A673 (cell line): ENCODE measurements around the gene FOXF1. TPM values are rescaled to one million over a fixed set of nuclear protein-coding genes. Genes with fewer than 3 reads are reported as not detected.

Source experiments
- BruUV-seq: library from RNA; stranded (reverse); fragments of 400-500 nt; replicated peaks from 2 replicates; lab custom pipeline; 2021; lab: Mats Ljungman, UMichigan
- CTCF ChIA-PET: fragments of 300-600 bp; sonication (Branson Sonifier 250); formaldehyde crosslinking; loops from one replicate; lab custom pipeline; 2022; ENCODE audit warnings: antibody characterized with exemption; lab: Charles Lee
- POLR2A ChIA-PET: fragments of 300-600 bp; sonication (Branson Sonifier 250); formaldehyde crosslinking; loops from one replicate; lab custom pipeline; 2022; ENCODE audit warnings: antibody characterized with exemption; ENCODE audit not compliant: low non-redundant PET; lab: Charles Lee
- DNase-seq: peaks from one replicate; pipeline ENCODE4 v3.0.0-alpha.2; 2015; ENCODE audit warnings: low spot score
- H3K27ac ChIP-seq: fragments of 200-600 bp; sonication (generic); 2 replicates; pipeline ENCODE4 v1.5.1; 2016; ENCODE audit warnings: mixed run types, low read depth, mild to moderate bottlenecking, mixed read lengths, antibody characterized with exemption, low read length; ENCODE audit not compliant: poor library complexity, severe bottlenecking
- H3K27me3 ChIP-seq: fragments of 200-600 bp; sonication (generic); replicated peaks from 2 replicates; pipeline ENCODE4 v1.6.1; 2017; ENCODE audit warnings: mixed run types, low read depth, mild to moderate bottlenecking, mixed read lengths, antibody characterized with exemption, low read length; ENCODE audit not compliant: insufficient read depth, poor library complexity
- H3K36me3 ChIP-seq: fragments of 200-600 bp; sonication (generic); 2 replicates; pipeline ENCODE4 v1.6.1; 2016; ENCODE audit warnings: mixed run types, mild to moderate bottlenecking, mixed read lengths, antibody characterized with exemption, low read length; ENCODE audit not compliant: insufficient read depth, poor library complexity, severe bottlenecking
- H3K4me1 ChIP-seq: fragments of 200-600 bp; sonication (generic); 2 replicates; pipeline ENCODE4 v1.6.1; 2017; ENCODE audit warnings: mixed run types, mild to moderate bottlenecking, mixed read lengths, antibody characterized with exemption, low read length; ENCODE audit not compliant: insufficient read depth, poor library complexity, severe bottlenecking
- H3K4me3 ChIP-seq: fragments of 200-600 bp; sonication (generic); 2 replicates; pipeline ENCODE4 v1.5.1; 2016; ENCODE audit warnings: low read depth, mixed run types, mild to moderate bottlenecking, mixed read lengths, low read length; ENCODE audit not compliant: poor library complexity, severe bottlenecking
- H3K9me3 ChIP-seq: fragments of 200-600 bp; sonication (generic); 2 replicates; pipeline ENCODE4 v1.6.1; 2016; ENCODE audit warnings: mixed run types, low read depth, mild to moderate bottlenecking, mixed read lengths, antibody characterized with exemption, low read length; ENCODE audit not compliant: poor library complexity, severe bottlenecking
- EZH2 ChIP-seq: fragments of 200-600 bp; sonication (generic); IDR thresholded peaks from 2 replicates; pipeline ENCODE4 v1.6.1; 2017; ENCODE audit warnings: borderline replicate concordance, low read depth, mild to moderate bottlenecking, mixed read lengths, antibody characterized with exemption, low read length; ENCODE audit not compliant: poor library complexity, severe bottlenecking
- intact Hi-C: fragments of 100-400 bp; cut with micrococcal nuclease; formaldehyde crosslinking; loops from one replicate; pipeline ENCODE4 v1.10.0; 2022; ENCODE audit not compliant: unreplicated experiment
- total RNA-seq: library from RNA; stranded (reverse); gene quantifications from 2 replicates; pipeline ENCODE4 v1.2.3, GENCODE V29; 2021
- TF ChIP-seq, protein P1 (sequence below): fragments of 300-800, 200-600 bp; sonication (generic); conservative IDR thresholded peaks from 2 replicates; pipeline ENCODE4 v1.5.1; 2017; ENCODE audit warnings: low read depth, mild to moderate bottlenecking, antibody characterized with exemption, low read length, moderate library complexity, mixed read lengths

Gene FOXF1
- total RNA-seq, 1 experiment from 2014 or later: not detected

DNA sequence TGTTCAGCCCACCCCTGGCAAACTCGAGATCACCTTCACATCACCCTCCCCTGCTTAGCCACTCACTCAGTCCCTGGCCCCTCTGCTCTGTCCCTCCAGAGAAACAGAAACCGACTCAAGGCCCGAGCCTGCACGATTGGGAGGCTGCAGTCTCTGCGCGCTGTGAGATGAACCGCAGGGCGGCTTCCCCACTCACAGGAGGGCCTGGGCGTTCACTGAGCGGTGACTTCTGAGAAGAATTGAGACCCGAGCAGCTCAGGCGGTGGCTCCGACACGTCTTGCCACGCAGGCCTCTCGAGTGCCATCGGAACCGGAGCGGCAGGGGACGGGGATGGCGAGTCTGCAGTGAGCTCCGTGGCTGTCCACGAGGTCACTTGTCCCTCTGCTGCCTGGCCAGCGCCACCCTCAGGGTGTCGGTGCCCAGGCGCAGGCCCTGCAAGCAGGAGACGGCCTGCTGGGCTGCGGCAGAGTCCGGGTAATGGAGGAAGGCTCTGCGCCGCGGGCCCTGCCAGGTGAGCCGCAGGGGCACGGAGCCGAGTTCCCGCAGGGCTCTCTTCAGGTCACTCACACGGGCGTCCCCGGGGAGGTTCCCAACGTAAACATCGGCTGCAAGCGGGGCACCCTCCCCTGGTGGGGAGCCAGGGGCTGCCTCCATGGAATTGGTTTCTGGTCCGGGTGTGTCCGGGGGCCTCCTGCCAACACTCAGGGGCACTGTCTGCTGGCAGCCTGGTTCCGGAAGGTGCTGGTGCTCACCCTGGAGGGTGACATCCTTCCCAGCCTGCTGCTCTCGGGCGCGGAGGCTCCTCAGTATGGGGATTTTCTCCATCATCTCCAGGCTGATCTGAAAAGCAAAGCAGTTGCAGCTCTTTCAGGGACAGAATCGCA is 21.6 kb downstream of the FOXF1 start:
- H3K4me1 ChIP-seq: no peaks in the 10 kb centered on the region
- ChIA-PET POLR2A (no interaction called here), CTCF (no interaction called here)
- H3K27ac ChIP-seq: no peak overlapping the region
- no peak for DNase-seq
- no peaks in the 10 kb centered on the region for H3K27me3 ChIP-seq
- H3K4me3 ChIP-seq: no peak overlapping the region
- TF ChIP-seq EZH2: no peak
- TF ChIP-seq, protein P1, sequence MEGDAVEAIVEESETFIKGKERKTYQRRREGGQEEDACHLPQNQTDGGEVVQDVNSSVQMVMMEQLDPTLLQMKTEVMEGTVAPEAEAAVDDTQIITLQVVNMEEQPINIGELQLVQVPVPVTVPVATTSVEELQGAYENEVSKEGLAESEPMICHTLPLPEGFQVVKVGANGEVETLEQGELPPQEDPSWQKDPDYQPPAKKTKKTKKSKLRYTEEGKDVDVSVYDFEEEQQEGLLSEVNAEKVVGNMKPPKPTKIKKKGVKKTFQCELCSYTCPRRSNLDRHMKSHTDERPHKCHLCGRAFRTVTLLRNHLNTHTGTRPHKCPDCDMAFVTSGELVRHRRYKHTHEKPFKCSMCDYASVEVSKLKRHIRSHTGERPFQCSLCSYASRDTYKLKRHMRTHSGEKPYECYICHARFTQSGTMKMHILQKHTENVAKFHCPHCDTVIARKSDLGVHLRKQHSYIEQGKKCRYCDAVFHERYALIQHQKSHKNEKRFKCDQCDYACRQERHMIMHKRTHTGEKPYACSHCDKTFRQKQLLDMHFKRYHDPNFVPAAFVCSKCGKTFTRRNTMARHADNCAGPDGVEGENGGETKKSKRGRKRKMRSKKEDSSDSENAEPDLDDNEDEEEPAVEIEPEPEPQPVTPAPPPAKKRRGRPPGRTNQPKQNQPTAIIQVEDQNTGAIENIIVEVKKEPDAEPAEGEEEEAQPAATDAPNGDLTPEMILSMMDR: no peak
- intact Hi-C loops: no loop called here
- no TSS peak for BruUV-seq
- no peaks in the 10 kb centered on the region for H3K36me3 ChIP-seq
- no peaks in the 10 kb centered on the region for H3K9me3 ChIP-seq

GRCh38 chr16:86532526-86532815 is 22.1 kb downstream of the FOXF1 start:
- intact Hi-C loops: no loop called here
- ChIA-PET POLR2A (no interaction called here), CTCF (no interaction called here)
- Histone ChIP-seq H3K4me1 (no peaks in the 10 kb centered on the region), H3K27me3 (no peaks in the 10 kb centered on the region), H3K27ac (no peak overlapping the region), H3K9me3 (no peaks in the 10 kb centered on the region), H3K4me3 (no peak overlapping the region), H3K36me3 (no peaks in the 10 kb centered on the region)
- no peak for DNase-seq
- BruUV-seq: no TSS peak
- no peak for TF ChIP-seq EZH2
- TF ChIP-seq, protein P1: no peak

DNA sequence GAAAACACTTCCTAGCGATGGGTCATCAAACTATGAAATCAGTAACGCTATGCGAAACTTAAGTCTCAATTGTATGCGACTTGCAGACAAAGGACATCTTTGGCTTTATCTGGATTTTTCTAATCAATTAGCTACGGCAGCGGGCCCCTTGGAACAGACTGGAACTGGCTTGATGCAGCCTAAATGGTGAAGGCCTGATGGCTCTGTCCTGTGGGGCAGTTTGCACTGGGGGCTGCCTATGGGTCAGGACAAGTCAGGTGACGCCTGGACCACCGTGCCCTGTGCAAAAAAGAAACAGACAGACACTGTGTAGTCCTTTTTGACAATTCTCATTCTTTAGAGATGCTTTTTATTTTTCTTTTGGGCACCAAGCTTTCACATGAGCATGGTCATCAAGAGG is 22.7 kb downstream of the FOXF1 start:
- H3K36me3 ChIP-seq: no peaks in the 10 kb centered on the region
- DNase-seq: no peak
- no peak for TF ChIP-seq EZH2
- TF ChIP-seq, protein P1: no peak
- H3K27me3 ChIP-seq: no peaks in the 10 kb centered on the region
- H3K9me3 ChIP-seq: no peaks in the 10 kb centered on the region
- no peak overlapping the region for H3K4me3 ChIP-seq
- H3K27ac ChIP-seq: no peak overlapping the region
- ChIA-PET POLR2A (no interaction called here), CTCF (no interaction called here)
- no peaks in the 10 kb centered on the region for H3K4me1 ChIP-seq
- BruUV-seq: no TSS peak
- intact Hi-C loops: no loop called here
